ENCODE measurements around the gene PGAM5. TPM values are rescaled to one million over a fixed set of nuclear protein-coding genes. Genes with fewer than 3 reads are reported as not detected.

PGAM5 gene
- total and polyA plus RNA-seq, 9 of the 15 experiments (the other 6 are each of a cell fraction or from before 2014, with no cell fraction given) = 7.4 to 121 (median 69.5) TPM

DNA sequence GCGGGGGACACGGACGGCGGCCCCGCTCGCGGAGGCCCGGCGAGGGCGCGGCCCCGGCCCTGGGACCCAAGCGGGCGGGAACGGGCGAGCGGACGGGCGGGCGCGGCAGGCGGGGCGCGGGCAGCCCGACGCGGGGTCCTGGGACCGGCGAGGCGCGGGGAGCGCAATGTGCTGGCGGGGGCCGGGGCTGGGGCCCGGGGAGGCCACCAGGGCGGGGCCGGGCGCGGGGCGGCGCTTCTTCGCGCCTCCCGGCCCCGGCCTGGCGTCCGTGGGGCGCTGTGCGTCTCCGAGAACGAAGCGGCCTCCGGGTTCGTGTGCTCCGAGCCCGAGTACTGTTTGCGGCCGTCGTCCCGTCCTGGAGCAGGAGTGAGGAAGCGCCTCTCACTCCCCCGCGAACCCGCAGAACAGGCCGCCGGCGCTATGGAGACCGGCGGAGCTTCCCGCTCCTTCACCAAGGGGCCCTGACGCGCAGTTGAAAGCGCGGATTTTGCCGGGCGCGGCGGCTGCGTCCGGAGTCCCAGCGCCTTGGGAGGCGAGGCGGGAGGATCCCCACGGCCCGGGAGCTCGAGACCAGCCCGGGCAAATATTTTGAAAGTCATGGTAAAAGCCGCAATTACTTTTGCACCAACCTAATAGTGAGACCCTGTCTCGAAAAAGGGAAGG lies 51.4 kb downstream of the PGAM5 start (continued):
- TF ChIP-seq KLF16 (IDR thresholded peaks at IDR 0.05) = 0 out of 2 replicates have a peak, but pooled peaks have one; percentile 29
- no peak for TF ChIP-seq SMARCB1 (IDR thresholded peaks at IDR 0.05; ENCODE audit: insufficient read length, low read depth)
- no peak for TF ChIP-seq RUNX1 (IDR thresholded peaks at IDR 0.05; ENCODE audit: low read depth)
- peak; percentile 32; the same call in 1 of the 2 replicates for TF ChIP-seq CBX1 (IDR thresholded peaks at IDR 0.05; ENCODE audit: low read depth)
- no peak for TF ChIP-seq HLTF (IDR thresholded peaks at IDR 0.05)
- TF ChIP-seq ZNF354B (CRISPR knock-in tag; IDR thresholded peaks at IDR 0.05) = no peak
- no peak for TF ChIP-seq TCF3 (CRISPR knock-in tag; IDR thresholded peaks at IDR 0.05)
- TF ChIP-seq KLF6 (CRISPR knock-in tag; IDR thresholded peaks at IDR 0.05; ENCODE audit: borderline replicate concordance) = no peak
- TF ChIP-seq MTF1 (CRISPR knock-in tag; IDR thresholded peaks at IDR 0.05; ENCODE audit: borderline replicate concordance) = no peak
- 0 out of 2 replicates have a peak, but pooled peaks have one; percentile 65 for TF ChIP-seq RBM14 (IDR thresholded peaks at IDR 0.05; ENCODE audit: borderline replicate concordance, insufficient read depth, low read depth, low read length)
- TF ChIP-seq TFAP4 (CRISPR knock-in tag; IDR thresholded peaks at IDR 0.05; ENCODE audit: borderline replicate concordance) = peak; percentile 73
- no peak for TF ChIP-seq HEY1 (CRISPR knock-in tag; IDR thresholded peaks at IDR 0.05; ENCODE audit: borderline replicate concordance)
- no peak for TF ChIP-seq NKRF (IDR thresholded peaks at IDR 0.05; ENCODE audit: borderline replicate concordance)
- TF ChIP-seq CREB3 (tag; conservative IDR thresholded peaks at IDR 0.05; ENCODE audit: low read depth) = no peak
- TF ChIP-seq ETS1 (conservative IDR thresholded peaks at IDR 0.05; ENCODE audit: control insufficient read depth, low read depth, low read length) = no peak
- no peak for TF ChIP-seq RBM17 (IDR thresholded peaks at IDR 0.05; ENCODE audit: borderline replicate concordance, low read depth, low read length)
- TF ChIP-seq, protein P1, sequence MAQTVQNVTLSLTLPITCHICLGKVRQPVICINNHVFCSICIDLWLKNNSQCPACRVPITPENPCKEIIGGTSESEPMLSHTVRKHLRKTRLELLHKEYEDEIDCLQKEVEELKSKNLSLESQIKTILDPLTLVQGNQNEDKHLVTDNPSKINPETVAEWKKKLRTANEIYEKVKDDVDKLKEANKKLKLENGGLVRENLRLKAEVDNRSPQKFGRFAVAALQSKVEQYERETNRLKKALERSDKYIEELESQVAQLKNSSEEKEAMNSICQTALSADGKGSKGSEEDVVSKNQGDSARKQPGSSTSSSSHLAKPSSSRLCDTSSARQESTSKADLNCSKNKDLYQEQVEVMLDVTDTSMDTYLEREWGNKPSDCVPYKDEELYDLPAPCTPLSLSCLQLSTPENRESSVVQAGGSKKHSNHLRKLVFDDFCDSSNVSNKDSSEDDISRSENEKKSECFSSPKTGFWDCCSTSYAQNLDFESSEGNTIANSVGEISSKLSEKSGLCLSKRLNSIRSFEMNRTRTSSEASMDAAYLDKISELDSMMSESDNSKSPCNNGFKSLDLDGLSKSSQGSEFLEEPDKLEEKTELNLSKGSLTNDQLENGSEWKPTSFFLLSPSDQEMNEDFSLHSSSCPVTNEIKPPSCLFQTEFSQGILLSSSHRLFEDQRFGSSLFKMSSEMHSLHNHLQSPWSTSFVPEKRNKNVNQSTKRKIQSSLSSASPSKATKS (CRISPR knock-in tag; IDR thresholded peaks at IDR 0.05) = no peak
- TF ChIP-seq, protein P2, sequence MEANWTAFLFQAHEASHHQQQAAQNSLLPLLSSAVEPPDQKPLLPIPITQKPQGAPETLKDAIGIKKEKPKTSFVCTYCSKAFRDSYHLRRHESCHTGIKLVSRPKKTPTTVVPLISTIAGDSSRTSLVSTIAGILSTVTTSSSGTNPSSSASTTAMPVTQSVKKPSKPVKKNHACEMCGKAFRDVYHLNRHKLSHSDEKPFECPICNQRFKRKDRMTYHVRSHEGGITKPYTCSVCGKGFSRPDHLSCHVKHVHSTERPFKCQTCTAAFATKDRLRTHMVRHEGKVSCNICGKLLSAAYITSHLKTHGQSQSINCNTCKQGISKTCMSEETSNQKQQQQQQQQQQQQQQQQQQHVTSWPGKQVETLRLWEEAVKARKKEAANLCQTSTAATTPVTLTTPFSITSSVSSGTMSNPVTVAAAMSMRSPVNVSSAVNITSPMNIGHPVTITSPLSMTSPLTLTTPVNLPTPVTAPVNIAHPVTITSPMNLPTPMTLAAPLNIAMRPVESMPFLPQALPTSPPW (CRISPR knock-in tag; IDR thresholded peaks at IDR 0.05) = peak; percentile 93
- no peak for TF ChIP-seq ZNF232 (CRISPR knock-in tag; IDR thresholded peaks at IDR 0.05)
